SK-N-SH (cell line): ENCODE data around the gene KIF16B.

Experiments used
- ELF1 ChIP-seq: IDR thresholded peaks from 2 replicates; pipeline ENCODE4 v1.4.0; 2012
- EP300 ChIP-seq, 2 experiments: IDR thresholded peaks; 2 replicates each; pipeline versions ENCODE4 v1.4.0 to v1.6.1; 2012; ENCODE audit warnings: borderline replicate concordance in 1 of 2, low read depth in 1 of 2, low read length in 1 of 2
- FOXJ3 ChIP-seq: sonication (generic); formaldehyde crosslinking; IDR thresholded peaks from 2 replicates; pipeline ENCODE4 v1.5.1; 2020; ENCODE audit warnings: mild to moderate bottlenecking, missing genetic modification reagents
- FOXM1 ChIP-seq: IDR thresholded peaks from 2 replicates; pipeline ENCODE4 v1.4.0; 2012; ENCODE audit warnings: low read depth, mild to moderate bottlenecking
- JUND ChIP-seq: IDR thresholded peaks from 2 replicates; pipeline ENCODE4 v1.4.0; 2012
- MXI1 ChIP-seq: IDR thresholded peaks from 2 replicates; pipeline ENCODE4 v1.6.1; 2012; ENCODE audit warnings: mild to moderate bottlenecking, low read depth, low read length, improper control_type of control experiment
- NFIC ChIP-seq: IDR thresholded peaks from 2 replicates; pipeline ENCODE4 v1.4.0; 2012; ENCODE audit warnings: borderline replicate concordance
- TAF1 ChIP-seq: IDR thresholded peaks from 2 replicates; pipeline ENCODE4 v1.6.1; 2012; ENCODE audit warnings: low read depth, mild to moderate bottlenecking, low read length, moderate library complexity, borderline replicate concordance
- TCF12 ChIP-seq: IDR thresholded peaks from 2 replicates; pipeline ENCODE4 v1.4.0; 2012
- TF ChIP-seq, protein P1 (sequence below): fragments of 150-350 bp; IDR thresholded peaks from 2 replicates; pipeline ENCODE4 v1.6.1; 2017; ENCODE audit warnings: antibody characterized with exemption, low read length, low read depth, borderline replicate concordance
- TF ChIP-seq, protein P2 (sequence below): fragments of 200-600 bp; sonication (generic); IDR thresholded peaks from 2 replicates; pipeline ENCODE4 v1.6.1; 2017; ENCODE audit warnings: antibody characterized with exemption, mild to moderate bottlenecking, moderate library complexity
- TF ChIP-seq, protein P3 (sequence below): IDR thresholded peaks from 2 replicates; pipeline ENCODE4; 2012
- TF ChIP-seq, protein P4 (sequence below): IDR thresholded peaks from 2 replicates; pipeline ENCODE4 v1.6.1; 2012; ENCODE audit warnings: mild to moderate bottlenecking, low read depth, low read length, moderate library complexity
- TF ChIP-seq, protein P5 (sequence below): IDR thresholded peaks from 2 replicates; pipeline ENCODE4 v1.4.0; 2012; ENCODE audit warnings: low read depth

DNA sequence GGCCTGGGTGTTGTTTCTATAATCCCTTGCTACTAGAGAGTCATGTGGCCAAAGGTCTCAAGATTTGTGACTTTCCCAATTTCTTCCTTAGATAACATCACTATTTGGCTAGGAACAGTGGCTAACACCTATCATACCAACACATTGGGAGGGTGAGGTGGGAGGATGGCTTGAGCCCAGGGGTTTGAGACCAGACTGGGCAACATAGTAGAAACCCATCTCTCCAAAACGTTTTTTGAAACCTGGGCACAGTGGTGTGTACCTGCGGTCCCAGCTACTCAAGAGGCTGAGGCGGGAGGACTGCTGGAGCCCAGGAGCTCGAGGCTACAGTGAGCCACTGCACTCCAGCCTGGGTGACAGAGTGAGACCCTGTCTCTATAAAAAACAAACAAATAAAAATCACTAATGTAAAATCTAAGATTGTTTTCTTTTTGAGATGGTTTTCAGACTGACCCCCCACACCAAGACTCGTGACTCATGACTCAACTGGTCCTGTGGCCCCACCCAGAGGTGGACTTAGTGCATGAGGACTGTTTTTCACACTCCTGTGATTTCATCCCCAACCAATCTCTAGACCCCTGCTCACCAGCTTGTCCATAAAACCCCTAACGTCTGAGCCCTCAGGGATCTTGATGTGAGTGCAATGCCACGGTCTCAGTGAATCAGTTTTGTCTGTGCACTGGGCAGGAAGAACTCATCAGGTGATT, 48.3 kb upstream of the KIF16B start:
- TF ChIP-seq, protein P1, sequence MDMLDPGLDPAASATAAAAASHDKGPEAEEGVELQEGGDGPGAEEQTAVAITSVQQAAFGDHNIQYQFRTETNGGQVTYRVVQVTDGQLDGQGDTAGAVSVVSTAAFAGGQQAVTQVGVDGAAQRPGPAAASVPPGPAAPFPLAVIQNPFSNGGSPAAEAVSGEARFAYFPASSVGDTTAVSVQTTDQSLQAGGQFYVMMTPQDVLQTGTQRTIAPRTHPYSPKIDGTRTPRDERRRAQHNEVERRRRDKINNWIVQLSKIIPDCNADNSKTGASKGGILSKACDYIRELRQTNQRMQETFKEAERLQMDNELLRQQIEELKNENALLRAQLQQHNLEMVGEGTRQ, result no peak
- TF ChIP-seq, protein P2, sequence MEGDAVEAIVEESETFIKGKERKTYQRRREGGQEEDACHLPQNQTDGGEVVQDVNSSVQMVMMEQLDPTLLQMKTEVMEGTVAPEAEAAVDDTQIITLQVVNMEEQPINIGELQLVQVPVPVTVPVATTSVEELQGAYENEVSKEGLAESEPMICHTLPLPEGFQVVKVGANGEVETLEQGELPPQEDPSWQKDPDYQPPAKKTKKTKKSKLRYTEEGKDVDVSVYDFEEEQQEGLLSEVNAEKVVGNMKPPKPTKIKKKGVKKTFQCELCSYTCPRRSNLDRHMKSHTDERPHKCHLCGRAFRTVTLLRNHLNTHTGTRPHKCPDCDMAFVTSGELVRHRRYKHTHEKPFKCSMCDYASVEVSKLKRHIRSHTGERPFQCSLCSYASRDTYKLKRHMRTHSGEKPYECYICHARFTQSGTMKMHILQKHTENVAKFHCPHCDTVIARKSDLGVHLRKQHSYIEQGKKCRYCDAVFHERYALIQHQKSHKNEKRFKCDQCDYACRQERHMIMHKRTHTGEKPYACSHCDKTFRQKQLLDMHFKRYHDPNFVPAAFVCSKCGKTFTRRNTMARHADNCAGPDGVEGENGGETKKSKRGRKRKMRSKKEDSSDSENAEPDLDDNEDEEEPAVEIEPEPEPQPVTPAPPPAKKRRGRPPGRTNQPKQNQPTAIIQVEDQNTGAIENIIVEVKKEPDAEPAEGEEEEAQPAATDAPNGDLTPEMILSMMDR, result no peak
- TF ChIP-seq, protein P3, sequence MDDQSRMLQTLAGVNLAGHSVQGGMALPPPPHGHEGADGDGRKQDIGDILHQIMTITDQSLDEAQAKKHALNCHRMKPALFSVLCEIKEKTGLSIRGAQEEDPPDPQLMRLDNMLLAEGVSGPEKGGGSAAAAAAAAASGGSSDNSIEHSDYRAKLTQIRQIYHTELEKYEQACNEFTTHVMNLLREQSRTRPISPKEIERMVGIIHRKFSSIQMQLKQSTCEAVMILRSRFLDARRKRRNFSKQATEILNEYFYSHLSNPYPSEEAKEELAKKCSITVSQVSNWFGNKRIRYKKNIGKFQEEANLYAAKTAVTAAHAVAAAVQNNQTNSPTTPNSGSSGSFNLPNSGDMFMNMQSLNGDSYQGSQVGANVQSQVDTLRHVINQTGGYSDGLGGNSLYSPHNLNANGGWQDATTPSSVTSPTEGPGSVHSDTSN, result no peak
- TF ChIP-seq, protein P4, sequence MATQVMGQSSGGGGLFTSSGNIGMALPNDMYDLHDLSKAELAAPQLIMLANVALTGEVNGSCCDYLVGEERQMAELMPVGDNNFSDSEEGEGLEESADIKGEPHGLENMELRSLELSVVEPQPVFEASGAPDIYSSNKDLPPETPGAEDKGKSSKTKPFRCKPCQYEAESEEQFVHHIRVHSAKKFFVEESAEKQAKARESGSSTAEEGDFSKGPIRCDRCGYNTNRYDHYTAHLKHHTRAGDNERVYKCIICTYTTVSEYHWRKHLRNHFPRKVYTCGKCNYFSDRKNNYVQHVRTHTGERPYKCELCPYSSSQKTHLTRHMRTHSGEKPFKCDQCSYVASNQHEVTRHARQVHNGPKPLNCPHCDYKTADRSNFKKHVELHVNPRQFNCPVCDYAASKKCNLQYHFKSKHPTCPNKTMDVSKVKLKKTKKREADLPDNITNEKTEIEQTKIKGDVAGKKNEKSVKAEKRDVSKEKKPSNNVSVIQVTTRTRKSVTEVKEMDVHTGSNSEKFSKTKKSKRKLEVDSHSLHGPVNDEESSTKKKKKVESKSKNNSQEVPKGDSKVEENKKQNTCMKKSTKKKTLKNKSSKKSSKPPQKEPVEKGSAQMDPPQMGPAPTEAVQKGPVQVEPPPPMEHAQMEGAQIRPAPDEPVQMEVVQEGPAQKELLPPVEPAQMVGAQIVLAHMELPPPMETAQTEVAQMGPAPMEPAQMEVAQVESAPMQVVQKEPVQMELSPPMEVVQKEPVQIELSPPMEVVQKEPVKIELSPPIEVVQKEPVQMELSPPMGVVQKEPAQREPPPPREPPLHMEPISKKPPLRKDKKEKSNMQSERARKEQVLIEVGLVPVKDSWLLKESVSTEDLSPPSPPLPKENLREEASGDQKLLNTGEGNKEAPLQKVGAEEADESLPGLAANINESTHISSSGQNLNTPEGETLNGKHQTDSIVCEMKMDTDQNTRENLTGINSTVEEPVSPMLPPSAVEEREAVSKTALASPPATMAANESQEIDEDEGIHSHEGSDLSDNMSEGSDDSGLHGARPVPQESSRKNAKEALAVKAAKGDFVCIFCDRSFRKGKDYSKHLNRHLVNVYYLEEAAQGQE, result no peak
- TF ChIP-seq JUND (no peak), TCF12 (no peak), TAF1 (no peak), NFIC (no peak), EP300 (IDR thresholded peaks at IDR 0.05; ENCODE audit: borderline replicate concordance in 1 of 2, low read depth in 1 of 2, low read length in 1 of 2) (no peak), FOXM1 (no peak), ELF1 (no peak), FOXJ3 (CRISPR knock-in tag) (no peak), MXI1 (no peak)
- TF ChIP-seq, protein P5, sequence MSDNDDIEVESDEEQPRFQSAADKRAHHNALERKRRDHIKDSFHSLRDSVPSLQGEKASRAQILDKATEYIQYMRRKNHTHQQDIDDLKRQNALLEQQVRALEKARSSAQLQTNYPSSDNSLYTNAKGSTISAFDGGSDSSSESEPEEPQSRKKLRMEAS, result no peak
